HCT116 (cell line): ENCODE measurements around the gene EXOSC7. TPM values are rescaled to one million over a fixed set of nuclear protein-coding genes. Genes with fewer than 3 reads are reported as not detected.
A peak's percentile ranks its signal among the peaks of the same experiment; 100 is the strongest.

Source experiments
- ATAC-seq: fragments of 200-7000 bp; cut with Tn5 transposase; 2 replicates; pipeline ENCODE4 v1.9.1; 2020; ENCODE audit warnings: mild to moderate bottlenecking, moderate library complexity
- BruUV-seq: library from RNA; stranded (reverse); fragments of 400-500 nt; replicated peaks from 2 replicates; lab custom pipeline; 2021; lab: Mats Ljungman, UMichigan
- CTCF ChIA-PET: fragments of 300-600 bp; sonication (Branson Sonifier 250); formaldehyde crosslinking; loops from one replicate; lab custom pipeline; 2021; ENCODE audit warnings: antibody characterized with exemption; lab: Charles Lee
- POLR2A ChIA-PET: fragments of 300-600, 350-600 bp; sonication (Branson Sonifier 250); formaldehyde crosslinking; loops from one replicate; lab custom pipeline; 2021; ENCODE audit warnings: antibody characterized with exemption; lab: Charles Lee
- RAD21 ChIA-PET, 2 experiments: fragments of 300-600 bp; sonication (Branson Sonifier 250); formaldehyde crosslinking; loops; one replicate each; lab custom pipeline; 2023; ENCODE audit warnings: low total read pairs in 2 of 2; ENCODE audit not compliant: uncharacterized antibody in 2 of 2, unreplicated experiment in 2 of 2, low non-redundant PET in 1 of 2; lab: Charles Lee
- DNase-seq: peaks from one replicate; pipeline ENCODE4 v3.0.0-alpha.2; 2010; ENCODE audit warnings: low read depth, low spot score
- H2AFZ ChIP-seq: fragments of 200-600 bp; shearing (Covaris generic), sonication (generic); 2 replicates; pipeline ENCODE4 v1.6.1; 2017; ENCODE audit warnings: low read depth, mixed run types, mixed read lengths, antibody characterized with exemption, low read length; ENCODE audit not compliant: poor library complexity, severe bottlenecking
- H3K27ac ChIP-seq: 2 replicates; pipeline ENCODE4 v1.5.1; 2012; ENCODE audit warnings: low read depth, low read length
- H3K27me3 ChIP-seq: fragments of 200-600 bp; sonication (generic); 2 replicates; pipeline ENCODE4 v1.6.1; 2016; ENCODE audit warnings: mixed run types, low read length, mixed read lengths; ENCODE audit not compliant: insufficient read depth
- H3K36me3 ChIP-seq, 2 experiments: fragments of 200-500 bp in 1 of 2; fragments of 200-600 bp in 1 of 2; sonication (Bioruptor generic) in 1 of 2; sonication (generic) in 1 of 2; 2 replicates each; pipeline versions ENCODE4 v1.5.1 to v1.6.1; 2014 to 2016; ENCODE audit warnings: low read length in 2 of 2, inconsistent platforms in 1 of 2, mixed read lengths in 1 of 2, mixed run types in 1 of 2; ENCODE audit not compliant: insufficient read depth in 2 of 2, control insufficient read depth in 1 of 2
- H3K4me1 ChIP-seq, 2 experiments: fragments of 200-600 bp in 1 of 2; sonication (generic) in 1 of 2; 2 replicates each; pipeline versions ENCODE4 v1.5.1 to v1.6.1; 2012 to 2017; ENCODE audit warnings: low read length in 2 of 2, inconsistent platforms in 1 of 2, mild to moderate bottlenecking in 1 of 2, mixed read lengths in 1 of 2, mixed run types in 1 of 2, moderate library complexity in 1 of 2; ENCODE audit not compliant: insufficient read depth in 2 of 2, control insufficient read depth in 1 of 2
- H3K4me2 ChIP-seq: fragments of 200-600 bp; sonication (generic); 2 replicates; pipeline ENCODE4 v1.6.1; 2017; ENCODE audit warnings: mixed run types, low read length, mixed read lengths
- H3K4me3 ChIP-seq, 2 experiments: fragments of 200-600 bp in 1 of 2; sonication (generic) in 1 of 2; replicated peaks in 1 of 2; 2 replicates each; pipeline ENCODE4 v1.5.1; 2011 to 2016; ENCODE audit warnings: low read length in 2 of 2, control low read depth in 1 of 2, low read depth in 1 of 2, mild to moderate bottlenecking in 1 of 2, mixed read lengths in 1 of 2, mixed run types in 1 of 2
- H3K79me2 ChIP-seq: fragments of 200-600 bp; sonication (generic); 2 replicates; pipeline ENCODE4 v1.6.1; 2017; ENCODE audit warnings: mild to moderate bottlenecking, mixed run types, low read length, moderate library complexity, mixed read lengths; ENCODE audit not compliant: insufficient read depth
- H3K9ac ChIP-seq: fragments of 200-600 bp; sonication (generic); 2 replicates; pipeline ENCODE4 v1.6.1; 2016; ENCODE audit warnings: low read length, mixed read lengths
- H3K9me2 ChIP-seq: fragments of 200-600 bp; sonication (generic), shearing (Covaris generic); 2 replicates; pipeline ENCODE4 v1.6.1; 2017; ENCODE audit warnings: mixed run types, mild to moderate bottlenecking, moderate library complexity; ENCODE audit not compliant: insufficient read depth
- H3K9me3 ChIP-seq, 2 experiments: fragments of 200-500 bp in 1 of 2; fragments of 200-600 bp in 1 of 2; sonication (Bioruptor generic) in 1 of 2; sonication (generic) in 1 of 2; 2 replicates each; pipeline ENCODE4 v1.6.1; 2014 to 2017; ENCODE audit warnings: low read length in 2 of 2, mixed read lengths in 2 of 2, inconsistent platforms in 1 of 2, low read depth in 1 of 2, mild to moderate bottlenecking in 1 of 2, mixed run types in 1 of 2, moderate library complexity in 1 of 2; ENCODE audit not compliant: control insufficient read depth in 1 of 2, insufficient read depth in 1 of 2
- H4K20me1 ChIP-seq: fragments of 200-600 bp; sonication (generic), shearing (Covaris generic); 2 replicates; pipeline ENCODE4 v1.6.1; 2017; ENCODE audit warnings: mixed run types, mild to moderate bottlenecking, moderate library complexity; ENCODE audit not compliant: insufficient read depth
- ATF3 ChIP-seq: IDR thresholded peaks from 2 replicates; pipeline ENCODE4 v1.6.1; 2012
- CBX3 ChIP-seq: IDR thresholded peaks from 2 replicates; pipeline ENCODE4 v1.6.1; 2012; ENCODE audit warnings: low read depth
- CEBPB ChIP-seq: IDR thresholded peaks from 2 replicates; pipeline ENCODE4 v1.6.1; 2012; ENCODE audit warnings: low read depth
- EGR1 ChIP-seq: IDR thresholded peaks from 2 replicates; pipeline ENCODE4 v1.6.1; 2012; ENCODE audit warnings: low read depth
- ELF1 ChIP-seq: IDR thresholded peaks from 2 replicates; pipeline ENCODE4 v1.6.1; 2012; ENCODE audit warnings: low read depth, borderline replicate concordance
- EZH2 ChIP-seq: fragments of 200-600 bp; sonication (generic); IDR thresholded peaks from 2 replicates; pipeline ENCODE4 v1.6.1; 2017; ENCODE audit warnings: antibody characterized with exemption, mixed run types
- MAX ChIP-seq: IDR thresholded peaks from 2 replicates; pipeline ENCODE4 v1.6.1; 2012
- POLR2A ChIP-seq: IDR thresholded peaks from 2 replicates; pipeline ENCODE4 v1.7.0; 2011; ENCODE audit warnings: borderline replicate concordance; ENCODE audit not compliant: insufficient read depth, insufficient read length; ENCODE audit errors: extremely low read depth
- POLR2AphosphoS5 ChIP-seq: IDR thresholded peaks from 2 replicates; pipeline ENCODE4 v1.6.1; 2011; ENCODE audit warnings: mild to moderate bottlenecking, low read depth, low read length, moderate library complexity
- RAD21 ChIP-seq: IDR thresholded peaks from 2 replicates; pipeline ENCODE4 v1.6.1; 2012; ENCODE audit warnings: low read depth, mild to moderate bottlenecking
- REST ChIP-seq: IDR thresholded peaks from 2 replicates; pipeline ENCODE4 v1.6.1; 2012; ENCODE audit warnings: low read depth
- SIN3A ChIP-seq: IDR thresholded peaks from 2 replicates; pipeline ENCODE4 v1.6.1; 2012; ENCODE audit warnings: low read depth
- SP1 ChIP-seq: IDR thresholded peaks from 2 replicates; pipeline ENCODE4 v1.6.1; 2012; ENCODE audit warnings: low read depth
- SRF ChIP-seq: IDR thresholded peaks from 2 replicates; pipeline ENCODE4 v1.6.1; 2012; ENCODE audit warnings: low read depth
- TCF7L2 ChIP-seq: IDR thresholded peaks from 2 replicates; pipeline ENCODE4 v1.7.0; 2011; ENCODE audit warnings: borderline replicate concordance, inconsistent platforms; ENCODE audit not compliant: insufficient read depth, insufficient read length; ENCODE audit errors: extremely low read depth
- YY1 ChIP-seq: IDR thresholded peaks from 2 replicates; pipeline ENCODE4 v1.6.1; 2011; ENCODE audit warnings: low read length, low read depth, moderate library complexity, mild to moderate bottlenecking; ENCODE audit not compliant: insufficient replicate concordance; ENCODE audit errors: extremely low read depth
- ZBTB33 ChIP-seq: IDR thresholded peaks from 2 replicates; pipeline ENCODE4 v1.6.1; 2011; ENCODE audit warnings: mild to moderate bottlenecking, low read length, moderate library complexity; ENCODE audit not compliant: insufficient replicate concordance; ENCODE audit errors: extremely low read depth
- ZNF274 ChIP-seq: fragments of 200-500 bp; sonication (Bioruptor generic); IDR thresholded peaks from 2 replicates; pipeline ENCODE4 v1.6.1; 2014; ENCODE audit warnings: mild to moderate bottlenecking, low read depth, low read length, inconsistent platforms
- intact Hi-C: fragments of 100-400 bp; cut with micrococcal nuclease; formaldehyde crosslinking; loops from 2 replicates; pipeline ENCODE4 v1.10.0; 2022
- total RNA-seq: library from RNA; stranded (reverse); gene quantifications from one replicate; pipeline ENCODE4 v1.2.1, GENCODE V29; 2021; ENCODE audit not compliant: unreplicated experiment

The EXOSC7 gene
- total RNA-seq, 1 experiment from 2014 or later: 72.6 TPM

- TF ChIP-seq ATF3: no peak
- peak; percentile 43; the same call in 1 of the 2 replicates for TF ChIP-seq CEBPB
- TF ChIP-seq POLR2A: no peak
These were observed 9.2 kb upstream of the EXOSC7 start (continued) for GRCh38 chr3:44966795-44967278.

- no peak overlapping the region for H3K9ac ChIP-seq
- ChIA-PET POLR2A (no interaction called here), RAD21 (no interaction called here), CTCF (no interaction called here)
- H3K4me2 ChIP-seq: peak overlapping the region; percentile 72
- peaks cover 87% of the 10 kb centered on the region for H3K79me2 ChIP-seq
- no peaks in the 10 kb centered on the region for H3K9me2 ChIP-seq
- H3K27ac ChIP-seq: no peak overlapping the region
- H2AFZ ChIP-seq: no peak overlapping the region
- no peak for ATAC-seq
- no peak overlapping the region for H3K4me3 ChIP-seq
- no TSS peak for BruUV-seq
- DNase-seq: no peak
- H4K20me1 ChIP-seq: no peaks in the 10 kb centered on the region
- TF ChIP-seq EGR1 (no peak), SIN3A (no peak), ELF1 (no peak), MAX (no peak), SP1 (no peak), REST (no peak), POLR2AphosphoS5 (no peak), EZH2 (no peak), YY1 (no peak), CBX3 (no peak), ZBTB33 (no peak), ZNF274 (no peak), POLR2A (no peak), TCF7L2 (no peak), RAD21 (no peak), CEBPB (no peak), SRF (no peak), ATF3 (no peak)
- peaks cover 42 to 67% of the 10 kb centered on the region in 2 experiments for H3K4me1 ChIP-seq
- intact Hi-C loops: loop anchor here (10.0 kb wide), 1 partner anchor 204 kb away; the partner anchor contains the start of genes KIAA1143 and KIF15
- H3K27me3 ChIP-seq: no peaks in the 10 kb centered on the region
- H3K9me3 ChIP-seq: no peaks in the 10 kb centered on the region
- no peaks in the 10 kb centered on the region for H3K36me3 ChIP-seq
These were observed 7.6 kb upstream of the EXOSC7 start for GRCh38 chr3:44968447-44968858.
